CD4-positive, alpha-beta T cell treated with Interleukin-6 for 4 hours (primary cell): ENCODE results near the gene RHD.
"Not testable (repeated sequence)": the region's sequence is repeated elsewhere in the genome, so short reads cannot be mapped to it uniquely, and the experiment has no call there.

Source experiments
- DNase-seq: peaks from one replicate; pipeline ENCODE4 v3.0.0-alpha.2; 2020; ENCODE audit warnings: mixed read lengths

The RHD gene

GRCh38 chr1:25272238-25272637 lies at the start of gene RHD:
RHD (plus strand) TSS chr1:25272509; CDS start chr1:25272548, 39 bp downstream.
- not testable (repeated sequence) for DNase-seq

DNA sequence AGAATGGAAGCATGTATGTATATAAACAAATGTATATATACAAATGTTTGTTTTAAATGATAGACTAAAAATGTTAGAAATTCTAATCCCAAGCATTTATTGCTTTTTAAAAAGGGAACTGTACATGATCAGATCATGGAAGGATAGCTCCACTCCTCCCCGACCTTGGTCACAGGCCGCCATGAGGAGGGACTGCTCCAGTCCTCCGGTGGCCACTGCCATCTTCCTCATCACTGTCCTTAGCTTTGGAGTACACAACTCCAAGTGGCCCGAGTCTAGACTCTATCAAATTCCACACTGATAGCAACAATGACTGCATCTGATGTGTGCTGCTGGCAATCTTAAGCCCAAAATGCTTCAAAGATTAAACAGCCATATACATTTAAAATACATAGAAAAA lies 49.7 kb upstream of the RHD start:
- no peak for DNase-seq

DNA sequence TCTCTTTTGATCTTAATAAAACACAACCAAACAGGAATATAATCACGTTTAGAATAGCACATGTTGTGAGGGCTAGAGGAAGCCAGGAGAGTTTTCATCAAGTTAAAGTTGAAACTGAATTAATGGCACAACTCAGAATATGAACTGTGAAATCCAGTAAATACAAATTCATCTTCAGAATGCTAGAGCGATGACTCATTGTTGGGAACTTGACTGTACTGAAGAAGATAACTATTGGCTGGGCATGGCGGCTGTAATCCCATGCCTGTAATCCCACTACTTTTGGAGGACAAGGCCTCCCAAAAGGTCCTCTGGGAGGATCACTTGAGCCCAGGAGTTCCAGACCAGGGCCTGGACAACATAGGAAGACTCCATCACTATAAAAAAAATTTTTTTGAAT lies 48.8 kb upstream of the RHD start:
- DNase-seq, result no peak

GRCh38 chr1:25232027-25232865 lies 40.1 kb upstream of the RHD start, which contains the start of gene SYF2:
SYF2 (minus strand) TSS chr1:25232502; CDS start chr1:25232467, 35 bp downstream.
- peak; percentile 91 for DNase-seq

DNA sequence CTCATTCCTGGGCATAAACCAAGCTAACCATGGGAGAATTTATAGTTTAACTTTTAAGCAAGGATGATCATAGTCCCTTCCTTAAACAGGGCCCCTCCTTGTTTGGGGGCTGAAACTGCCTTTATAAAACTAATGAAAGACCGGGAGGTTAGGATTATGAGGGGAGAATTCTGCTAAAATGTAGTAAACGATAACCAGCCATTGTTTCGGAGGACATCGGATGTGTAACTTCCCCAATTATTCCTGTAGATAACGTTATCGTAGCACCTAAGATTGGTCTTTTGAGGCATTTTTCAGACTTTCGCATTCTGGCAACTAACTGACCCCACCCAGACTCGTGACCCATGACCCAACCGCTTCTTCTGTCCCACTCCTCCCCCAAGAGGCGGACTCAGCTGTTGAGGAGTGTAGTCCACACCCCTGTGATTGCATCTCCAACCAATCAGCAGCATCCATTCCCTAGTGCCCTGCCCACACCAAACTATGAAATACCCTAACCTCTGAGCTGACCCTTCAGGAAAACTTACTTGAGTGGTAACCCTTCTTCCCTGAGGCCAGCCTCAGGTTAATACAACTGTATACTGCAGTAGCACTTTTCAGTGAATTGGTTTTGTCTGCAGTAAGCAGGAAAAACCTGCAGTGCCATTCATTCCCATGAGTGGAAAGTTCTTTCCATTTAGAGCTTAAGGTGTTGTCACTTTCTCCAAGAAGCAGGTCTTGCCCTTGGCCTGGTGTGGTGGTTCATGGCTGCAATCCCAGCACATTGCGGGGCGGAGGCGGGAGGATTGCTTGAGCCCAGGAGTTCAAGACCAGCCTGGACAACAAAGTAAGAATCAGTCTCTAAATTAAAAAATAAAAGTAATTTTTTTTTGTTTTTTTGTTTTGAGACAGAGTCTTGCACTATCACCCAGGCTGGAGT lies 39.2 kb upstream of the RHD start:
- peak; percentile 58 for DNase-seq

DNA sequence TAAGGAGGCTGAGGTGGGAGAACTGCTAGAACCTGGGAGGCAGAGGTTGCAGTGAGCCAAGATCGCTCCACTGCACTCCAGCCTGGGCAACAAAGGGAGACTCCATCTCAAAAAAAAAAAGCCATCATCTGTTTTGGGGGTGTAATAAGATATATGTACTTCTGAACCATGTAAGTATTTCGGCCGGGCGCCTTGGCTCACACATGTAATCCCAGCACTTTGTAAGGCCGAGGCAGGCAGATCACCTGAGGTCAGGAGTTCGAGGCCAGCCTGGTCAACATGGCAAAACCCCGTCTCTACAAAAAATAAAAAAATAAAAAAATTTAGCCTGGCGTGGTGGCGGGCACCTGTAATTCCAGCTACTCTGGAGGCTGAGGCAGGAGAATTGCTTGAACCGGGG lies 36.9 kb upstream of the RHD start:
- not testable (repeated sequence) for DNase-seq

DNA sequence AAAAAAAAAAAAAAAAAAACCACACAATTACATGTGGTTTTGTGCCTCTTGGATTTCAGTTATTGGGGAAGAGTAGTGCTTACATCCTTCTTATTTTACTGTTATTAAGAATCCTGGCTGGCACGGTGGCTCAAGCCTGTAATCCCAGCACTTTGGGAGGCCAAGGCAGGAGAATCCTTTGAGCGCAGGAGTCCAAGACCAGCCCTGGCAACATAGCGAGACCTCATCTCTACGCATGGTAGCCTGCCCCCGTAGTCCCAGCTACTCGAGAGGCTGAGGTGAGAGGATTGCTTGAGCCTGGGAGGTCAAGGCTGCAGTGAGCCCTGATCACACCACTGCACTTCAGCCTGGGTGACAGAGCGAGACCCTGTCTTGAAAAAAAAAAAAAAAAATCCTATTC lies 36.0 kb upstream of the RHD start:
- not testable (repeated sequence) for DNase-seq

DNA sequence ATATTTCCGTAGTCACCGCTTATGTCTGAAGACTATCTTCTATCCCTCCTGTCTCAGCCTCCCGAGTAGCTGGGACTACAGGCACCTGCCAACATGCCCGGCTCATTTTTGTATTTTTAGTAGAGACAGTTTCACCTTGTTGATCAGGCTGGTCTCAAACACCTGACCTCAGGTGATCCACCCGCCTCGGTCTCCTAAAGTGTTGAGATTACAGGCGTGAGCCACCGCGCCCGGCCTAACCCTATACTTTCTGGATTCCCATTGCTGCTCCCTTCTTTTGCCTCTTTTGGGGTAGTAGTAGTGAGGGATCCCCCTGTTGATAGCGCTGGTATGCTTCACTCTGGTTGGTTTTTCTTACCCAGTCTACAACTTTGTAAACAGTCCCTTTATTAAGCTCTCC lies 34.3 kb upstream of the RHD start:
- no peak for DNase-seq

GRCh38 chr1:25239681-25240541 lies 32.4 kb upstream of the RHD start:
- peak; percentile 87 for DNase-seq

- no peak for DNase-seq
These were observed 28.4 kb upstream of the RHD start for GRCh38 chr1:25243907-25244306.

DNA sequence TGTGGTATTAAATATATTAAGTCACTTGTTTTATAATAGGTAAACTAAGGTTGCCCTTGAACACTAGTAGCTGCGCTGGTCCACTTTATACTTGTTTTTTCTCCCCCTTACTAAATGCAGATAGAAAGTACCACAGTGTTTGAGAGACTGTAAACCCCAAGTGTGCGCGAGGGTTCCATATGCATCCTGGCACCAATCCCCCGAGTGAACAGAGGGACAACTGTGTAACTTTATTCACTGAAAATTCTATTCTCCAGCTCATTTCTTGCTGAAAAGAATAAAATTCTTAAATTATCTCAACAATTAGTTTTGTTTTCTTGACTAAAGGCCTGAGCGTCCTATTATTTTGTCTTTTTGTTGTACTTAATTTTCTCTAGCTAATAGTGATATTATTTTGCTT lies 26.9 kb upstream of the RHD start:
- no peak for DNase-seq

DNA sequence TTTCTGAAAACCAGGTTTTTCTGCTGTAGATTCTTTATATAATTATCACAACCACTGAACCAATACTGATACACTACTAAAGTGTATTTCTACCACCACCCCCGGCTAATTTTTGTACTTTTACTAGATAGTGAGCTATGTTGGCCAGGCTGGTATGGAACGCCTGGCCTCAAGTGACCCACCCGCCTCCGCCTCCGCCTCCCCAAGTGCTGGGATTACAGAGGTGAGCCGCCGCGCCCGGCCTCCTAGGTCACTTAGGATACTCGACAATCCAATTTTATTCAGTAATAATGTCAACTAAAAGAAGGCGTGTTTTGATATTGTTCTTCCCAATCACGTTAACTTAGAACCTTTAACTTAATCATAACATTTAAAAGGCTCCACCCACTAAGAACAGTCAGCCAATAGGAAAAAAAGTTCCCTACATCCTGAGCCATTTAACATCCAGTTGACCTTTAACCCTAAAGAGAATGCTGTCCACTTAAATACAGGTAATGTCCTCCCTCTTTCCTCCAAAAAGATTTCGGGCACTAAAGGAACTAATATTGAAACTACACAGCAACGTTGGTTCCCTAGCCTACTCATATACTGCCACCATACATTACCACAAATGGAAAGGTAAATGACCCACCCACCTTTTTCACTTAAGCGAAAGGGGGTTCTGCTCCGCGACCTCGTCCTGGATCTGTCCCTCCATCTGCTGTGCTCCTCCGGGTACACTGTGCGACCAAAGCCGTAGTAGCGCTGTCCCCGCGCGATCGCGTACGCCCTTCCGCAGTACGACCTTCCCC lies 26.3 kb upstream of the RHD start:
- DNase-seq, result no peak

DNA sequence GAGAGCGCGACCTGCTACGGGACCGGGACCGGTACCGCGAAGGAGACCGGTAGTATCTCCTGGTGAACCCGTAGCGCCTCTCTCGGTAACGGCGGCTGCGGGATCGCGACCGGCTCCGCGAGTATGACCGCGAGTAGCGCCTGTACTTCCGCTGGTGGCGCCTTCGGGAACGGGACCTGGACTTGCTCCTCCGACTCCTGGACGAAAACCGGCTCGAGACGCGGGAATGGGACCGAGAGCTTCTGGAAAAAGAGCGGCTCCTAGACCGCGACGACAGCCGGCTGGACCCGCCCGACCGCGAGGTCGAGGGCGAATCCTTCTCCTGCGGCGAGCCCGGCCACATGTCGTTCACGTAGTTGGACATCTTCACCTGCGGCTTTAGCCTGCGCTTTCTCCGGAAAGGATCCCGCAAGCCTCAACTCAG lies 25.7 kb upstream of the RHD start:
- peak; percentile 31 for DNase-seq

GRCh38 chr1:25247024-25247828 lies 25.1 kb upstream of the RHD start, which contains the start of gene RSRP1:
RSRP1 (minus strand) TSS chr1:25247454; CDS start chr1:25246963, 491 bp downstream.
- peak; percentile 100 for DNase-seq

GRCh38 chr1:25247829-25248754 lies 24.2 kb upstream of the RHD start:
- DNase-seq, result no peak

DNA sequence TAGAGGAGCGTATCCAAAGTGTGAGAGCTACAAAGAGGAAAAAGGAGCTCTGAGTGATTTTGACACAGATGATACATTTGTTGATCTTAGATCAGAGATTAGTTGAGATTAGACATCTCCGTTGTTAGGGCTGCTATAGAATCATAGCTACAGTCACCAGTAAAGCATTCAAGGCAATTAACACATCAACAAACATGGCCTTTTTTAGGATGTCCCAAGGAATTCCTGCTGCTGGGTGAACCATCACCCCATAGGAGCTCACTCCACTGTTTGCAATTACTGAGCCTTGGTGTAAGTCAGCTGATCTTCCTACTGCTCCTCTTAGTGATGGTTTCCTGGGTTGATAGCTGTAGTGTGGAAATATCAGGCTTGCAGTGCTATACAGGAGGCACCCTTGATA lies 18.4 kb upstream of the RHD start:
- DNase-seq, result no peak

DNA sequence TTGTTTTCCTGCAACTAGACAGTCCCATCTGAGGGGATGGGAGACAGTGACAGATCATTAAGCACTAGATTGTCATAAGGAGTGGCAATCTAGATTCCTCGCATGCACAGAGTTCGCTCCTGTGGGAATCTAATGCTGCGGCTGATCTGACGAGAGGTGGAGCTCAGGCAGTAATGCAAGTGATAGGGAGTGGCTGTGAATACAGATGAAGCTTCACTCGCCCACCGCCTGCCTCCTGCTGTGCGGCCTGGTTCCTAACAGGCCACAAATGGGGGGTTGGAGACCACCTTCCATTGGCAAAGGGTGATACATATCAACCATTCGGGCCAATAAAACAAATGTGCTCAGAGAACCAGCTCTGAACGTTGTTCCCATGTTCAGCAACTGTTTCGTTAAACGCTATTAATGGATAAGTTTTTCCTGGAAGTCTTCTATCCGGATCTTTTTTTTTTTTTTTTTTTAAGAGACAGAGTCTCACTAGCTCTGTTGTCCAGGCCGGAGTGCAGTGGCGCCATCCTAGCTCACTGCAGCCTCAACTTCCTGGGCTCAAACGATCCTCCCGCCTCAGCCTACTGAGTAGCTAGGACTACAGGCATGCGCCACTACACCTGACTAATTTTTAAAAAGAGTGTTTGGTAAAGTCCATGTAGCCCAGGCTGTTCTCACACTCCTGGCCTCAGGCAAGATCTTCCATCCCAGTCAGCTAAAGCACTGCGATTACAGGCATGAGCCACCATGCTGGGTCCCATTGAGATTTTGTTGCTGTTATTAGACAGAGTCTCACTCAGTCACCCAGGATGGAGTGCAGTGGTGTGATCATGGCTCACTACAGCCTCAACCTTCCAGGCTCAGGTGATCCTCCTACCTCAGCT lies 16.4 kb upstream of the RHD start:
- DNase-seq, result no peak

DNA sequence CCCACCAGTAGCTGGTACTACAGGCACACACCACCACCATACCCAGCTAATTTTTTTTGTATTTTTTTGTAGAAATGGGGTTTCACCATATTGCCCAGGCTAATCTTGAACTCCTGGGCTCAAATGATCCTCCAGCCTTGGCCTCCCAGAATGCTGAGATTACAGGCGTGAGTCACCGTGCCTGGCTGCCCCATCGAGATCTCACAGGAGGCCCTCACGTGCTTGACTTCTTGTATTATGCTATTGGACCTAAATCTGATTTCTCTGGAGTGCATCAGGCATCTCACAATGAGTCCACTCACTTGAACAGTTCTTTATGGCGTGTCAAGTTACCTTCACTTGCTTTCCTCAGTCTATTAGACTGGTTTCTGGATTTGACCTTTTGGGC lies 15.7 kb upstream of the RHD start:
- DNase-seq, result no peak

GRCh38 chr1:25257196-25257595 lies 15.1 kb upstream of the RHD start:
- no peak for DNase-seq
